ENCODE measurements around the gene ACTR8. TPM values are rescaled to one million over a fixed set of nuclear protein-coding genes. Genes with fewer than 3 reads are reported as not detected.
A peak's percentile ranks its signal among the peaks of the same experiment; 100 is the strongest.

Gene ACTR8
- total and polyA plus RNA-seq, 2 of the 13 experiments (the other 11 are each of a cell fraction or from before 2014, with no cell fraction given) = 15.5 to 29.0 TPM

DNA sequence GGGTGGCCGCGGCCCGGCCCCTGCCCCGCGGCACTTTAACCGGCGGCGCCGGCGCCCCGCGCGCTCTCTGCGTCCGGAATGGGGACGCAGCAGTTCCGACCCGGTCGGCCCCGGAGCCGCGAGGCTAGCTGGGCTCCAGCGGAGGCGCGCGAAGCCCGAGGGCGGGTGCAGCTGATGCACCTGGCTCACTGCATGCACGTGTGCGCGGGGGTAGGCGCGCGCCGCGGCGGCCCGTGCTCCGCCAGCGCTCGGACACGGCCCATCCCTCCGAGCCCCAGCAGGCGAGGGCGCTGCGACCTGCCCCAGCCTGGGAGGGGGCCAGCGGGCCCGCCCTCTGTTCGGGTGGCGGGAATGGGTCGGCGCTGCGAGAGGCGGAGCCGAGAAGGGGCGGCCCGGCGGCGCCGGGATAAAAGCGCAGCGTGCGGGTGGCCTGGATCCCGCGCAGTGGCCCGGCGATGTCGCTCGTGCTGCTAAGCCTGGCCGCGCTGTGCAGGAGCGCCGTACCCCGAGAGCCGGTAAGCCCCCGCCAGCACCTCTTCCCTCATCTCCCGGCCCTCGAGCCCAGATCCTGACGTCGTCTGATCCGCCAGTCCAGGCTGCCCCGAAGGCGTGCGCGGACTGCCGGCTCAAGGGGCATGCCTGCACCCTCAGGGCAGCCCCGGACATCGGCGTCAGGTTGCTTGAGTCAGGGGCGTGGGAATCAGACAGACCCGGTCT lies 35.7 kb downstream of the ACTR8 start, which contains the start of the genes CHDH and IL17RB (continued):
- TF ChIP-seq, protein P1, sequence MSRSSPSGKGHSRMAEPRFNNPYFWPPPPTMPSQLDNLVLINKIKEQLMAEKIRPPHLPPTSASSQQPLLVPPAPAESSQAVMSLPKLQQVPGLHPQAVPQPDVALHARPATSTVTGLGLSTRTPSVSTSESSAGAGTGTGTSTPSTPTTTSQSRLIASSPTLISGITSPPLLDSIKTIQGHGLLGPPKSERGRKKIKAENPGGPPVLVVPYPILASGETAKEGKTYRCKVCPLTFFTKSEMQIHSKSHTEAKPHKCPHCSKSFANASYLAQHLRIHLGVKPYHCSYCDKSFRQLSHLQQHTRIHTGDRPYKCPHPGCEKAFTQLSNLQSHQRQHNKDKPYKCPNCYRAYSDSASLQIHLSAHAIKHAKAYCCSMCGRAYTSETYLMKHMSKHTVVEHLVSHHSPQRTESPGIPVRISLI (CRISPR knock-in tag; IDR thresholded peaks at IDR 0.05; ENCODE audit: borderline replicate concordance) = 0 out of 2 replicates have a peak, but pooled peaks have one; percentile 53
- TF ChIP-seq ELF1 (CRISPR knock-in tag; IDR thresholded peaks at IDR 0.05) (no peak), HNRNPL (IDR thresholded peaks at IDR 0.05; ENCODE audit: low read depth, low read length) (no peak), ZNF777 (CRISPR knock-in tag; IDR thresholded peaks at IDR 0.05) (0 out of 2 replicates have a peak, but pooled peaks have one; percentile 12), RBFOX2 (IDR thresholded peaks at IDR 0.05; ENCODE audit: low read depth, low read length) (peak; percentile 98), ZNF33A (CRISPR knock-in tag; IDR thresholded peaks at IDR 0.05; ENCODE audit: borderline replicate concordance) (0 out of 2 replicates have a peak, but pooled peaks have one; percentile 38), SNRNP70 (IDR thresholded peaks at IDR 0.05; ENCODE audit: low read depth, low read length) (no peak), ZNF768 (CRISPR knock-in tag; IDR thresholded peaks at IDR 0.05) (peak; percentile 75), ZNF335 (CRISPR knock-in tag; IDR thresholded peaks at IDR 0.05) (peak; percentile 38; the same call in 1 of the 2 replicates), CAMTA2 (CRISPR knock-in tag; IDR thresholded peaks at IDR 0.05; ENCODE audit: borderline replicate concordance) (no peak), NR2F1 (CRISPR knock-in tag; IDR thresholded peaks at IDR 0.05) (peak in 1 of 2 experiments; percentile 39; a peak in 1 of 4 replicates), SOX13 (IDR thresholded peaks at IDR 0.05) (peak; percentile 14; the same call in 1 of the 2 replicates), SOX13 (CRISPR knock-in tag; conservative IDR thresholded peaks at IDR 0.05 in 1 of 2, IDR thresholded peaks at IDR 0.05 in 1 of 2) (peak in 1 of 2 experiments; percentile 52; a peak in 1 of 4 replicates), ZNF569 (CRISPR knock-in tag; IDR thresholded peaks at IDR 0.05; ENCODE audit: borderline replicate concordance) (no peak; the same call in 1 of the 2 replicates), CCDC6 (CRISPR knock-in tag; IDR thresholded peaks at IDR 0.05) (peak; percentile 93), NBN (conservative IDR thresholded peaks at IDR 0.05) (no peak), ZMAT3 (CRISPR knock-in tag; conservative IDR thresholded peaks at IDR 0.05) (peak; percentile 96)
- TF ChIP-seq, protein P2, sequence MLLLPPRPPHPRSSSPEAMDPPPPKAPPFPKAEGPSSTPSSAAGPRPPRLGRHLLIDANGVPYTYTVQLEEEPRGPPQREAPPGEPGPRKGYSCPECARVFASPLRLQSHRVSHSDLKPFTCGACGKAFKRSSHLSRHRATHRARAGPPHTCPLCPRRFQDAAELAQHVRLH (CRISPR knock-in tag; IDR thresholded peaks at IDR 0.05; ENCODE audit: borderline replicate concordance, low read depth) = peak; percentile 59
- TF ChIP-seq, protein P3, sequence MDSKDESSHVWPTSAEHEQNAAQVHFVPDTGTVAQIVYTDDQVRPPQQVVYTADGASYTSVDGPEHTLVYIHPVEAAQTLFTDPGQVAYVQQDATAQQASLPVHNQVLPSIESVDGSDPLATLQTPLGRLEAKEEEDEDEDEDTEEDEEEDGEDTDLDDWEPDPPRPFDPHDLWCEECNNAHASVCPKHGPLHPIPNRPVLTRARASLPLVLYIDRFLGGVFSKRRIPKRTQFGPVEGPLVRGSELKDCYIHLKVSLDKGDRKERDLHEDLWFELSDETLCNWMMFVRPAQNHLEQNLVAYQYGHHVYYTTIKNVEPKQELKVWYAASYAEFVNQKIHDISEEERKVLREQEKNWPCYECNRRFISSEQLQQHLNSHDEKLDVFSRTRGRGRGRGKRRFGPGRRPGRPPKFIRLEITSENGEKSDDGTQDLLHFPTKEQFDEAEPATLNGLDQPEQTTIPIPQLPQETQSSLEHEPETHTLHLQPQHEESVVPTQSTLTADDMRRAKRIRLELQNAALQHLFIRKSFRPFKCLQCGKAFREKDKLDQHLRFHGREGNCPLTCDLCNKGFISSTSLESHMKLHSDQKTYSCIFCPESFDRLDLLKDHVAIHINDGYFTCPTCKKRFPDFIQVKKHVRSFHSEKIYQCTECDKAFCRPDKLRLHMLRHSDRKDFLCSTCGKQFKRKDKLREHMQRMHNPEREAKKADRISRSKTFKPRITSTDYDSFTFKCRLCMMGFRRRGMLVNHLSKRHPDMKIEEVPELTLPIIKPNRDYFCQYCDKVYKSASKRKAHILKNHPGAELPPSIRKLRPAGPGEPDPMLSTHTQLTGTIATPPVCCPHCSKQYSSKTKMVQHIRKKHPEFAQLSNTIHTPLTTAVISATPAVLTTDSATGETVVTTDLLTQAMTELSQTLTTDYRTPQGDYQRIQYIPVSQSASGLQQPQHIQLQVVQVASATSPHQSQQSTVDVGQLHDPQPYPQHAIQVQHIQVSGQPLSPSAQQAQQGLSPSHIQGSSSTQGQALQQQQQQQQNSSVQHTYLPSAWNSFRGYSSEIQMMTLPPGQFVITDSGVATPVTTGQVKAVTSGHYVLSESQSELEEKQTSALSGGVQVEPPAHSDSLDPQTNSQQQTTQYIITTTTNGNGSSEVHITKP (CRISPR knock-in tag; IDR thresholded peaks at IDR 0.05; ENCODE audit: low read depth) = peak; percentile 33; the same call in 1 of the 2 replicates
- TF ChIP-seq, protein P4, sequence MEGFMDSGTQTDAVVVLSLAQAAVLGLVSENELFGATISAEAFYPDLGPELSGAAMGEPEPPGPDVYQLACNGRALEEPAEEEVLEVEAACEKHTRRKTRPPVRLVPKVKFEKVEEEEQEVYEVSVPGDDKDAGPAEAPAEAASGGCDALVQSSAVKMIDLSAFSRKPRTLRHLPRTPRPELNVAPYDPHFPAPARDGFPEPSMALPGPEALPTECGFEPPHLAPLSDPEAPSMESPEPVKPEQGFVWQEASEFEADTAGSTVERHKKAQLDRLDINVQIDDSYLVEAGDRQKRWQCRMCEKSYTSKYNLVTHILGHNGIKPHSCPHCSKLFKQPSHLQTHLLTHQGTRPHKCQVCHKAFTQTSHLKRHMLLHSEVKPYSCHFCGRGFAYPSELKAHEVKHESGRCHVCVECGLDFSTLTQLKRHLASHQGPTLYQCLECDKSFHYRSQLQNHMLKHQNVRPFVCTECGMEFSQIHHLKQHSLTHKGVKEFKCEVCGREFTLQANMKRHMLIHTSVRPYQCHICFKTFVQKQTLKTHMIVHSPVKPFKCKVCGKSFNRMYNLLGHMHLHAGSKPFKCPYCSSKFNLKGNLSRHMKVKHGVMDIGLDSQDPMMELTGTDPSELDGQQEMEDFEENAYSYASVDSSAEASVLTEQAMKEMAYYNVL (CRISPR knock-in tag; IDR thresholded peaks at IDR 0.05; ENCODE audit: borderline replicate concordance) = peak; percentile 59; the same call in 1 of the 2 replicates
- TF ChIP-seq, protein P5, sequence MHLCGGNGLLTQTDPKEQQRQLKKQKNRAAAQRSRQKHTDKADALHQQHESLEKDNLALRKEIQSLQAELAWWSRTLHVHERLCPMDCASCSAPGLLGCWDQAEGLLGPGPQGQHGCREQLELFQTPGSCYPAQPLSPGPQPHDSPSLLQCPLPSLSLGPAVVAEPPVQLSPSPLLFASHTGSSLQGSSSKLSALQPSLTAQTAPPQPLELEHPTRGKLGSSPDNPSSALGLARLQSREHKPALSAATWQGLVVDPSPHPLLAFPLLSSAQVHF (CRISPR knock-in tag; IDR thresholded peaks at IDR 0.05) = peak; percentile 84; the same call in 1 of the 2 replicates

All from HepG2 (cell line).